G401 (cell line): ENCODE data around the gene HECTD1. TPM values are rescaled to one million over a fixed set of nuclear protein-coding genes. Genes with fewer than 3 reads are reported as not detected.
"Not testable (repeated sequence)": the region's sequence is repeated elsewhere in the genome, so short reads cannot be mapped to it uniquely, and the experiment has no call there.

Experiments used
- DNase-seq: peaks from one replicate; pipeline ENCODE4 v3.0.0-alpha.2; 2015; ENCODE audit warnings: low spot score
- in situ Hi-C: cut with HindIII; loops from 2 replicates; pipeline ENCODE4 v1.10.0; 2016; ENCODE audit warnings: low sequenced_read_pairs, mixed read lengths
- total RNA-seq: library from RNA; depleted of rRNA; stranded (reverse); fragments of >200 nt; shearing (Covaris generic); gene quantifications from 2 replicates; pipeline ENCODE4 v1.2.3, GENCODE V29; 2014

The HECTD1 gene
- total RNA-seq, 1 experiment from 2014 or later = 77.8 TPM

DNA sequence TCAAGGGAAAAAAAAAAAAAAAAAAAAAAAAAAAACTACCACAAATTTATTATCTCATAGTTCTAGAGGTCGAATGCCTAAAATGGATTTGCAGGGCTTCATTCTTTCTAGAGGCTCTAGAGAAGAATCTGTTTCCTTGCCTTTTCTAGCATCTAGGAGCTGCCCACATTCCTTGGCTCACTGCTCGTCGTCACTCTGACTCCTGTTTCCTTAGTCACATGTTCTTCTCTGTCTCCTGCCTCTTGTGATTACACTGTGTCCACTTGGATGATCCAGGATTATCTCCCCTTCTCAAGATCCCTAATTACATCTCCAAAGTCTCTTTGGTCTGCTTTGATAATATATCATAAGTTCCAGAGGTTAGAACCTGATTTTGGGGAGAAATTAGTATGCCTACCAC lies 88.7 kb downstream of the HECTD1 start:
- no peak for DNase-seq
- in situ Hi-C loops = no loop called here

GRCh38 chr14:31113794-31114193 lies 93.8 kb downstream of the HECTD1 start:
- DNase-seq = no peak
- in situ Hi-C loops = no loop called here

DNA sequence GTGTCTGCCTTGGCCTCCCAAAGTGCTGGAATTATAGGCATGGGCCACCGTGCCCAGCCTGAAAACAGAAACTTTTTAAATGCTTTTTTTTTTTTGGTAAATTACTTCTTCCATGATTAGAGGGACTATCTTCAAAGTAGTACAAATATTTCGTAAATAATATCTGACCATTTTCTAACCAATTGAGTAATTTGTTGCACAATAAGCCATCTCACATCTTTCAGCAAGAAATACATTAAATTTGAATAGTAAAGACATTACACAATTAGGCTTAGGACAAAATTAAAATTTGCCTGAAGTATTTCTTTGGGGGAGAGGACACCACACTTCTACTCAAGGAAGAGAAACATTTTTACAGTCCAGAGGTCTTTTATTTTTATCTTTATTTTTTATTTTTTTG lies 96.7 kb downstream of the HECTD1 start:
- DNase-seq = no peak
- in situ Hi-C loops = no loop called here

DNA sequence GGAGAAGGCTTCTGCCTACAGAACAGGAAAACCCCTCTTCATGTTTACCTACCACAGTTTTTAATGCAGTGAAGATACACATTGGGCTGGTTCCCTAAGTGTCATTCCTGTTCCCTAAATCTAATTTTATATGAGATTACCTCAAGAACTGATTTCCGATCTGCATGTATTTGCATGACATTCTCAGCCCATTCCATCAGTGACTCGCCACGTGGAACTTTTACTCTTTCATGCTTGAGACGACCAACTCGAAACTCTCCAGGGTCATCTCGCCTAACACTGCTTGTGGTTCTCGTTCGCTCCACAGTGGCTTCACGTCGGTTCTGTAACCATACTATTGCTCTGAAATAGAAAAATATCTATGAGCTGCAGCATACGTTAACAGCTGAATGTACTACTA lies 98.3 kb downstream of the HECTD1 start:
- in situ Hi-C loops = no loop called here
- DNase-seq = no peak

- no peak for DNase-seq
- in situ Hi-C loops = no loop called here
Measured at GRCh38 chr14:31106768-31107167, 100.8 kb downstream of the HECTD1 start.

- in situ Hi-C loops = no loop called here
- no peak for DNase-seq
Measured at GRCh38 chr14:31097081-31097480, 110.5 kb downstream of the HECTD1 start.

GRCh38 chr14:31096255-31096654 lies 111.3 kb downstream of the HECTD1 start:
- DNase-seq = no peak
- in situ Hi-C loops = no loop called here

DNA sequence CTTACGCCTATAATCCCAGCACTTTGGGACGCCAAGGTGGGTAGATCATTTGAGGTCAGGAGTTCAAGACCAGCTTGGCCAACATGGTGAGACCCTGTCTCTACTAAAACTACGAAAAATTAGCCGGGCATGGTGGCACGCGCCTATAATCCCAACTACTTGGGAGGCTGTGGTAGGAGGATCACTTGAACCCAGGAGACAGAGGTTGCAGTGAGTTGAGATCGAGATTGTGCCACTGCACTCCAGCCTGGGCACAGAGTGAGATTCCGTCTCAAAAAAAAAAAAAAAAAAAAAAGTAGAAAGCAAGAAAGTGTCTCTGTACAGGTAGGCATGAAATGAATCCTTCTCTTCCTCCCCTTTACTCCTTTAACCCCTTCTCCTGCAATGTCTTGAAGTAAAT lies 111.8 kb downstream of the HECTD1 start:
- in situ Hi-C loops, DNase-seq: not testable (repeated sequence)

DNA sequence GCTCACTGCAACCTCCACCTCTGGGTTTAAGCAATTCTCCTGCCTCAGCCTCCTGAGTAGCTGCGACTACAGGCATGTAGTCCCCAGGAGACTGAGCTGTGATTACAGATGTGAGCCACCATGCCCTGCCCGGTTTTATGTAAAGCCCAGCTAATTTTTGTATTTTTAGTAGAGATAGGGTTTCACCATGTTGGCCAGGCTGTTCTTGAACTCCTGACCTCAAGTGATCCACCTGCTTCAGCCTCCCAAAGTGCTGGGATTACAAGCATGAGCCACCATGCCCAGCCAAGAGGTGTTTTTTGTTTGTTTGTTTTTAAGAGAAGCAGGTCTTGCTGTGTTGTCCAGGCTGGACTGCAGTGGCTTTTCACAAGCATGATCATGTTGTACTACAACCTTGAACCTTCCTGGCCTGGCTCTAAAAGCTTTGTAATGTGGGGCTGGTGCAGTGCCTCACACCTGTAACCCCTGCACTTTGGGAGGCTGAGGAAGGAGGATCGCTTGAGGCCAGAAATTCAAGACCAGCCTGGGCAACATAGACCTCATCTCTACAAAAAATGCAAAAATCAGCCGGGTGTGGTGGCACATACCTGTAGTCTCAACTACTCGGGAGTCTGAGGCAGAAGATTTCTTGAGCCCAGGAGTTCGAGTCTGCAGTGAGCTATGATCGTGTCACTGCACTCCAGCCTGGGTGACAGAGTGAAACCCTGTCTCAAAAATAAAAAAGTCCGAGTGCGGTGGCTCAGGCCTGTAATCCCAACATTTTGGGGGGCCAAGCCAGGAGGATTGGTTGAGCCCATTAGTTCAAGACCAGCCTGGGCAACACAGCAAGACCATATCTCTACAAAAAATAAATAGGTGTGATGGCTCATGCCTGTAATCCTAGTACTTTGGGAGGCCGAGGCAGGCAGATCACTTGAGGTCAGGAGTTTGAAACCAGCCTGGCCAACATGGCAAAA lies 113.4 kb downstream of the HECTD1 start:
- in situ Hi-C loops, DNase-seq: not testable (repeated sequence)

GRCh38 chr14:31092160-31092708 lies 115.4 kb downstream of the HECTD1 start:
- in situ Hi-C loops = no loop called here
- DNase-seq = no peak

DNA sequence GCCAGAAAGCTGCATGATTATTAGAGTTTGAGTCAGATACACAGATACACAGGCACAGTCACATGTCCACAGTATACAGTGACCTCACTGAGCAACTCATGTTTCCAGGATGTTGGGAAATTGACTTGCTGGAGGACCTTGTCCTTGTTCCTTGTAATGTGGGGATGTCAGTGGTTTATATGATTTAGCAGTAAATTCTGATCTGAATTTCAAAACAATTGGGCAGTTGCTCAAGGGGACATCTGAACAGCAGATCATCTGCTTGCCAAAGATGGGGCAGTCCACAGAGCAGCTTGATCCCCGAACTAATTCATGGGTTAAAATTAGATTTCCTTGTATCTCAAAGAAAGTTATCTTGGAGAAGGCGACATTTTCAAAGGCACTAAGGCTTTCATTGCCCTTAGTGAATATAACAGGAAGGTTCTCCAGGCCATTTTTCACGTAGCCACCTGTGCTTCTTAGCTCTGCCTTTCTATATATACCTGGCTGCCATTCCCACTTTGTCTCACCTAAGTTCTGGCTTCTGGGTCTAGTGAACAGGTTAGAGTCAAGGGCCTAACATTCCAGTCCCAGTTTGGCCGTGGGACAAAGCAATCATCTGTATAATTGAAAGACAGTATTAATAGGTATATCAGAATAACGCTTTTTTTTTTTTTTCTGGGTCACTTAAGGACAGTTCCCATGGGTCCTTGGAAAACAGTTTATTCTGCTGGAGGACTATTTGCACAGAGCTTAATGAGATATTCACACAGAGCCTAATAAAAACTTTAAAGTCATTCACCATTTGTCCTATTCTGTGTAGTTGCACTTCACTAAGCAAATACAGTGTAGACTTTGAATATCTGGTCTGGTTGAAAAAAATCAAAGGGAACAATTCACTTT lies 116.5 kb downstream of the HECTD1 start:
- no peak for DNase-seq
- in situ Hi-C loops = no loop called here

- in situ Hi-C loops, DNase-seq: not testable (repeated sequence)
Measured at GRCh38 chr14:31086466-31086865, 121.1 kb downstream of the HECTD1 start.

DNA sequence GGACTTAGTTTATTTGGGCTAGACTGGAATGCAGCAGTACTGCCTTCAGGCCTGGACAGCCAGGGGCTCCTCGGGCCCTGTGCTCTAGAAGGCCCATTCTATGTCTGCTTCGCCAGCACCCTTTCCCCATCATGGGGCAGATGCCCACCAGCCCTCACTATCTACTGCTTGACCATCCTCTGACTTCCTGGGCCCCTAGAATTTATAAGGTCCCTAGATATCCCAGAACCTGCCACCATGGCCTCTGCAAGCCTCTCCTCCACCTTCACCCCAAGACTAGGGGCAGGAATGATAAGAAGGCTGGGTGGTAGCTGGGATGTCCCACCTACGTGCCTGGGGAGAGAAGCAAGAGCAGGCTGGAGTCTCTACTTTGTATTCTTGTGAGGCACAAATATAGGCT lies 122.6 kb downstream of the HECTD1 start:
- in situ Hi-C loops = no loop called here
- no peak for DNase-seq

DNA sequence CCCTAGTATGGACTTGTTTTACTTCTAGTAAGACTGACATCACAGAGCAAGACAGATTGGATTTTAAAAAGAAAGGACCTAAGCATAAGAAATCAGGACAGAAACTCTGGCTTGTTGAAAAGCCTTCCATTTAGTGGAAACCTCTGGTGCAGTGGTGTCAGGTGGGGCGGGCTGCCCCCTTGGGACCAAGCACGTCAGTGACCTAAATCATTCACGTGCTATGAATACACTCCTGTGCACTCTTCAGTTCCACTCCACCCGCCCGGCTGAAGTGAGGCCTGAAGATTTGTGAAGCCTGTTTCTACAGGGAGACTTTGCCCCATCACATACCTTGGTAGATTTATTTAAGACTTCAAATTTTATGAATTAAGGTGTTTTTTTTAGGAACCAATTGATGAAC lies 123.2 kb downstream of the HECTD1 start:
- DNase-seq = no peak
- in situ Hi-C loops = no loop called here

- in situ Hi-C loops = no loop called here
- no peak for DNase-seq
Measured at GRCh38 chr14:31083781-31084180, 123.8 kb downstream of the HECTD1 start.

DNA sequence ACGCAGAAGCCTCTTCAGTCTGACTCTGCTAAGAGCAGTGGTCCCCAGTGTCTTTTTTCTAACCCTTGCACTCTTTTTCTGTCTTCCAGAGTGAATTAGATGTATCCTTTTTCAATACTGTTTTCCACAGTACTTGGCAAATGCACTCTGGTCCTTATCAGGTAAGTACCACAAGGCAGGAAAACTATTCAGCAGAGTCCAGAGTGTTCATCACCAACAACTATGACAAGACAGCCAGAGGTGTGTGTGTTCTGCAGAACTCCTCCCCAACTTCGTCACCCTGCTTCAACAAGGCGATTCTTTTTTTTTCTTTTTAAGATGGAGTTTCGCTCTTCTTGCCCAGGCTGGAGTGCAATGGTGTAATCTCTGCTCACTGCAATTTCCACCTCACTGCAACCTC lies 127.1 kb downstream of the HECTD1 start:
- in situ Hi-C loops = no loop called here
- no peak for DNase-seq

DNA sequence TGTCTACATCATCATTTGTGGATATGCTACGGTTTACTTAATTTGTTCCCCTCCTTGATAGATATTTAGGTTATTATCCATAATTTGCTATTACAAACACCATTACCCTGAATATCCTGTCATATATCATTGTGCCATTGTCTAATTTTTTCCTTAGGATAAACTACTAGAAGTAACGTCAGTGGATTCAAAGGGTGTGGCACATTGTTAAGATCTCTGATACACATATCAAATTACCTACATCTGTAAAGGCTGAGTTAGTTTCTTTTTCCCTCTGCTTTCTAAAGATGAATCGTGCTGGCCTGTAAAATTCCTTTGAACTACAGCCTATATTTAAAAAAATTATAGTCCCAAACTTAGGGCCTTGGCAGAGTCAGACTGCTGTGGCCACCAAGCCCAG lies 127.5 kb downstream of the HECTD1 start:
- in situ Hi-C loops = no loop called here
- DNase-seq = no peak

DNA sequence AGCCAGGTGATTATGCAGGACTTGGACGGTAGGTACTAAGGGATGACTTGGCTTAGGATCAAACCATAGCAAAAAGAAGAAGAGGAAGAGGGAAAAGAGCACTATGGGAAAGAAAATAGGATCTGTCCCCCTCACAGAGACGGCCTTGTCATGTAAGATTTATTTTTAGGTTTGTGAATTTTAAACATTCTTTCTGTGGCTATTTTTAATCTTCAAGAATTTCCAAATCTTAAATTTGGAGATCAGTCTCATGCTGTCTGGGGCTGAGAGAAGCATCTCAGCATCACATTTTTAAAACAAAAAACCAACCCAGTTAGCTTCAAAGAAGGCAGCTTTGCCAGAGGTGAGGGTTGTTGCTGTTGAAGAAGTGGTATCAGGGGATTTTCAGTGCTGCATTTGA lies 128.8 kb downstream of the HECTD1 start:
- in situ Hi-C loops = no loop called here
- no peak for DNase-seq

DNA sequence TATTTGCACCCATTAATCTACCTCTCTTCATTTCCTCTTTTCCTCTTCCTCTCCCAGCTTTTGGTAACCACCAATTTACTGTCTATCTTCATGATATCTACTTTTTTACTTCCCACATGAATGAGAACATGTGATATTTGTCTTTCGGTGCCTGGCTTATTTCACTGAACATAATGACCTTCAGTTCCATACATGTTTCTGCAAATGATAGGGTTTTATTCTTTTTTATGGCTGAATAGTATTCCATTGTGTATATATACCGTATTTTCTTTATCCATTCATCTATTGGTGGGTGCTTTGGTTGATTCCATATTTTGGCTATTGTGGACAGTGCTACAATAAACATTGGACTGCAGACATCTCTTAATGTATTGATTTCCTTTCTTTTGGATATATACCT lies 132.4 kb downstream of the HECTD1 start:
- DNase-seq = no peak
- in situ Hi-C loops = no loop called here

DNA sequence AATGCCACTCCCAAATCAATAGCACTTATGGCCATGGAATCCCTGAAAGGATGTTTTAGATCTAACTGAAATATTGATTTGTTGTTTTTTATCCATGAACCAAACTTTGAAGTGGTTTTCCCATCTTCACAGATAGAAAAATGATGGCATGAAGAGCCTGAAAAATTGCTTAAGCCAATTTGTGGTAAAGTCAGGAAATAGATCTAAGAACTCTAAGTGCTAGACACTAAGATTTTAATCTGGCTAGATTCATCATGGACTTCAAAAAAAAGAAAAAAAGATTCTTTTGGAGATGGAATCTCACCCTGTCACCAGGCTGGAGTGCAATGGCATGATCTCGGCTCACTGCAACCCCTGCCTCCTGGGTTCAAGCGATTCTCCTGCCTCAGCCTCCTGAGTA lies 136.4 kb downstream of the HECTD1 start:
- no peak for DNase-seq
- in situ Hi-C loops = no loop called here
